ENCODE data around the gene APP.

Gene APP

DNA sequence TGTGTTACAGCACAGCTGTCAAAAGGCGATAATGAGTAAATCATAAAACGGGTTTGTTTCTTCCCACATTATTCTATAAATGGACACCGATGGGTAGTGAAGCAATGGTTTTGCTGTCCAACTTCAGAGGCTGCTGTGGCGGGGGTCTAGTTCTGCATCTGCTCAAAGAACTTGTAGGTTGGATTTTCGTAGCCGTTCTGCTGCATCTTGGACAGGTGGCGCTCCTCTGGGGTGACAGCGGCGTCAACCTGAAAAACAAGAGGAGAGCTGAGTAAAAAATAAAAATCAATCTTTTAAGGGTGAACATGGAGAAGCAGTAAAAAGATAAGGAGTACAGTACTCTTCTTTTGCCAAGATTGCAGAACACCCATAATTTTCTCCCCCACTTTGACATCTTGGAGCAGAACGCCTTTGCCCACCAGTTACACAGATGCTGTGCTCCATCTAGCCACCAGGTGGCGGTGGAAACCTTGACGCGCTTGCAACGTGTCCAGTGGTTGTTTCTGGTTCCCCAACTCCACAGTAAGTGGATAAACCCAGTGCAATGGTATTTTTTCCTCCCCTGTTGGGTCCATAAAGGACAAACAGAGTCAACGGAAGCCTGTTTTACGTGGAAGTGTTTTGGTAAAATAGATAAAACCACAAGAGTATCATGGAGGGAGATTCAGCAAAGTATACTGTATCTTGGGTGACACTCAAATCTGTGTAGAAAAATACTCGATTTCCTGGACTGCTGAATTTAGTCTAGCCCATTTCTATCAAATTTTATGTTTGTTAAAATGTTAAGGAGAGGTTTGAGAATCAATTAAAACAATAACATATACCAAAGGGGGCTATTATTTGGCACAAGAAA lies 288.8 kb downstream of the APP start:
- no peaks in the 10 kb centered on the region for H3K4me1 ChIP-seq
- TF ChIP-seq, protein P1, sequence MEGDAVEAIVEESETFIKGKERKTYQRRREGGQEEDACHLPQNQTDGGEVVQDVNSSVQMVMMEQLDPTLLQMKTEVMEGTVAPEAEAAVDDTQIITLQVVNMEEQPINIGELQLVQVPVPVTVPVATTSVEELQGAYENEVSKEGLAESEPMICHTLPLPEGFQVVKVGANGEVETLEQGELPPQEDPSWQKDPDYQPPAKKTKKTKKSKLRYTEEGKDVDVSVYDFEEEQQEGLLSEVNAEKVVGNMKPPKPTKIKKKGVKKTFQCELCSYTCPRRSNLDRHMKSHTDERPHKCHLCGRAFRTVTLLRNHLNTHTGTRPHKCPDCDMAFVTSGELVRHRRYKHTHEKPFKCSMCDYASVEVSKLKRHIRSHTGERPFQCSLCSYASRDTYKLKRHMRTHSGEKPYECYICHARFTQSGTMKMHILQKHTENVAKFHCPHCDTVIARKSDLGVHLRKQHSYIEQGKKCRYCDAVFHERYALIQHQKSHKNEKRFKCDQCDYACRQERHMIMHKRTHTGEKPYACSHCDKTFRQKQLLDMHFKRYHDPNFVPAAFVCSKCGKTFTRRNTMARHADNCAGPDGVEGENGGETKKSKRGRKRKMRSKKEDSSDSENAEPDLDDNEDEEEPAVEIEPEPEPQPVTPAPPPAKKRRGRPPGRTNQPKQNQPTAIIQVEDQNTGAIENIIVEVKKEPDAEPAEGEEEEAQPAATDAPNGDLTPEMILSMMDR (IDR thresholded peaks at IDR 0.05), result peak; percentile 83
- no peak overlapping the region for H3K27ac ChIP-seq
- H3K4me2 ChIP-seq (ENCODE audit: low read length), result no peak overlapping the region
- H3K9ac ChIP-seq, result no peak overlapping the region
- no peaks in the 10 kb centered on the region for H3K36me3 ChIP-seq (ENCODE audit: control insufficient read depth, insufficient read depth, low read length)
- no peaks in the 10 kb centered on the region for H3K27me3 ChIP-seq (ENCODE audit: control insufficient read depth, insufficient read depth, low read length)
- no peak overlapping the region for H3K4me3 ChIP-seq (ENCODE audit: low read depth, low read length)
- no peaks in the 10 kb centered on the region for H3K79me2 ChIP-seq
- H2AFZ ChIP-seq, result no peak overlapping the region
- no peaks in the 10 kb centered on the region for H3K9me3 ChIP-seq (ENCODE audit: control insufficient read depth, low read length)

DNA sequence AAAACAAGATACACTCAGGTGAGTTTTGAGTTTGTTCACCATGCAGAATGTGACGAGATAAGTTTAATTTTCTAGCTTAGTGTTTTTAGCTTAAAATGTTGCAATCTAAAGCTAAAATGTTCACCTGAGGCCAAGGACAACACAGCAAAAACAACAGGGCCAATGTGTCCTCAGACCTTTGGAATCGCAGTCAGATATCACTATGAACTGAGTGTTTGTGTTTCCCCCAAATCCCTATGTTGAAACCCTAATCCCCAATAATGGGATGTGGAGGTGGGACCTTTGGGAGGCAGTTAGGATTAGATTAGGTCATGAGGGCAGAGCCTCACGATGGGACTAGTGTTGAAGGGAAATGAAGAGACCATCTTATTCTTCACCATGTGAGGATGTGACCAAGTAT lies 291.4 kb downstream of the APP start:
- Histone ChIP-seq H3K27ac (no peak overlapping the region), H3K27me3 (ENCODE audit: control insufficient read depth, insufficient read depth, low read length) (no peaks in the 10 kb centered on the region), H2AFZ (no peak overlapping the region), H3K79me2 (no peaks in the 10 kb centered on the region), H3K4me1 (no peaks in the 10 kb centered on the region), H3K36me3 (ENCODE audit: control insufficient read depth, insufficient read depth, low read length) (no peaks in the 10 kb centered on the region), H3K4me3 (ENCODE audit: low read depth, low read length) (no peak overlapping the region), H3K9ac (no peak overlapping the region), H3K9me3 (ENCODE audit: control insufficient read depth, low read length) (no peaks in the 10 kb centered on the region), H3K4me2 (ENCODE audit: low read length) (no peak overlapping the region)
- TF ChIP-seq, protein P1 (IDR thresholded peaks at IDR 0.05), result no peak

DNA sequence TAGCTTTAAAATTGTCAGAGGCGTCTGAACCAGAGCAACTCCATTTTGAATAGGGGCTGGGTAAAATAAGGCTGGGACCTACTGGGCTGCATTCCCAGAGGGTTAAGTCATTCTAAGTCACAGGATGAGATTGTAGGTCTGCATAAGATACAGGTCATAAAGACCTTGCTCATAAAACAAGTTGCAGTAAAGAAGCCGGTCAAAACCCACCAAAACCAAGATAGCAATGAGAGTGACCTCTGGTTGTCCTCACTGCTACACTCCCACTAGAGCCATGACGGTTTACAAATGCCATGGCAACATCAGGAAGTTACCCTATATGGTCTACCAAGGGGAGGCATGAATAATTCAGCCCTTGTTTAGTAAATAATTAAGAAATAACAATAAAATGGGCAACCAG lies 292.2 kb downstream of the APP start:
- H3K27ac ChIP-seq, result no peak overlapping the region
- H3K9me3 ChIP-seq (ENCODE audit: control insufficient read depth, low read length), result no peaks in the 10 kb centered on the region
- H3K9ac ChIP-seq, result no peak overlapping the region
- no peak overlapping the region for H3K4me2 ChIP-seq (ENCODE audit: low read length)
- H2AFZ ChIP-seq, result no peak overlapping the region
- H3K36me3 ChIP-seq (ENCODE audit: control insufficient read depth, insufficient read depth, low read length), result no peaks in the 10 kb centered on the region
- no peak overlapping the region for H3K4me3 ChIP-seq (ENCODE audit: low read depth, low read length)
- H3K79me2 ChIP-seq, result no peaks in the 10 kb centered on the region
- TF ChIP-seq, protein P1 (IDR thresholded peaks at IDR 0.05), result no peak
- no peaks in the 10 kb centered on the region for H3K4me1 ChIP-seq
- H3K27me3 ChIP-seq (ENCODE audit: control insufficient read depth, insufficient read depth, low read length), result no peaks in the 10 kb centered on the region

DNA sequence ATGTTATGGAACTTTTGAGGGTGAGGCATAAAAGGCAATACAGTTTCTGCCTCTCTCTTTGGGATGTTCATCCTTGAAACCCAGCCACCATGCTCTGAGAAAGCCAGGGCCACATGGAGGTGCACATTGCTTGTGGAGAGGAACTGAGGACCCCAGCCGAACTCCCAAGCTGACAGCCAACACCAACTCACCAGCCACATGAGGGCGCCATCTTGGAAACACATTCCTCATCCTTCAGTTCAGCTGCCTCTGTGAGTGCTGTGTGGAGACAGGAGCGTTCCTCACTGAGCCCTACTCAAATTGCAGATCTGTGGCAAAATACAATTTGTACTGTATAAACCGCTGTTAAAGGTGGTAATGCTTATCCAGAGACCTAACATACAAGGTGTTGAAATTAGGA lies 298.3 kb downstream of the APP start:
- H3K4me2 ChIP-seq (ENCODE audit: low read length), result no peak overlapping the region
- H3K9ac ChIP-seq, result no peak overlapping the region
- TF ChIP-seq, protein P1 (IDR thresholded peaks at IDR 0.05), result no peak
- no peaks in the 10 kb centered on the region for H3K4me1 ChIP-seq
- no peaks in the 10 kb centered on the region for H3K79me2 ChIP-seq
- H3K27ac ChIP-seq, result no peak overlapping the region
- H3K9me3 ChIP-seq (ENCODE audit: control insufficient read depth, low read length), result no peaks in the 10 kb centered on the region
- H2AFZ ChIP-seq, result no peak overlapping the region
- no peaks in the 10 kb centered on the region for H3K27me3 ChIP-seq (ENCODE audit: control insufficient read depth, insufficient read depth, low read length)
- H3K36me3 ChIP-seq (ENCODE audit: control insufficient read depth, insufficient read depth, low read length), result no peaks in the 10 kb centered on the region
- no peak overlapping the region for H3K4me3 ChIP-seq (ENCODE audit: low read depth, low read length)

DNA sequence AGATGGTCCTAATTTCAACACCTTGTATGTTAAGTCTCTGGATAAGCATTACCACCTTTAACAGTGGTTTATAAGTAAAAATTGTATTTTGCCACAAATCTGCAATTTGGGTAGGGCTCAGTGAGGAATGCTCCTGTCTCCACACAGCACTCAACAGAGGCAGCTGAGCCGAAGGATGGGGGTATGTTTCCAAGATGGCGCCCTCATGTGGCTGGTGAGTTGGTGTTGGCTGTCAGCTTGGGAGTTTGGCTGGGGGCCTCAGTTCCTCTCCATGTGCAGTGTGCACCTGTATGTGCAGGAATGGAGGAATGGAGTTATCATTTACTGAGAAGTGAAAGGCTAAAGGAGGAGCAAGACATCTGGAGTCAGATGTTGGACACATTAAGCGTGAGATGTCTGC lies 299.0 kb downstream of the APP start:
- no peak overlapping the region for H3K4me3 ChIP-seq (ENCODE audit: low read depth, low read length)
- TF ChIP-seq, protein P1 (IDR thresholded peaks at IDR 0.05), result no peak
- no peak overlapping the region for H3K9ac ChIP-seq
- H3K27me3 ChIP-seq (ENCODE audit: control insufficient read depth, insufficient read depth, low read length), result no peaks in the 10 kb centered on the region
- no peaks in the 10 kb centered on the region for H3K4me1 ChIP-seq
- no peak overlapping the region for H3K27ac ChIP-seq
- H2AFZ ChIP-seq, result no peak overlapping the region
- H3K36me3 ChIP-seq (ENCODE audit: control insufficient read depth, insufficient read depth, low read length), result no peaks in the 10 kb centered on the region
- no peaks in the 10 kb centered on the region for H3K79me2 ChIP-seq
- H3K4me2 ChIP-seq (ENCODE audit: low read length), result no peak overlapping the region
- no peaks in the 10 kb centered on the region for H3K9me3 ChIP-seq (ENCODE audit: control insufficient read depth, low read length)

All from parathyroid adenoma (tissue), 2 donors.